ENCODE measurements around the gene CDK8. TPM values are rescaled to one million over a fixed set of nuclear protein-coding genes. Genes with fewer than 3 reads are reported as not detected.

The CDK8 gene
- total and polyA plus RNA-seq, 2 experiments from 2014 or later, result 13.6 to 24.0 TPM

DNA sequence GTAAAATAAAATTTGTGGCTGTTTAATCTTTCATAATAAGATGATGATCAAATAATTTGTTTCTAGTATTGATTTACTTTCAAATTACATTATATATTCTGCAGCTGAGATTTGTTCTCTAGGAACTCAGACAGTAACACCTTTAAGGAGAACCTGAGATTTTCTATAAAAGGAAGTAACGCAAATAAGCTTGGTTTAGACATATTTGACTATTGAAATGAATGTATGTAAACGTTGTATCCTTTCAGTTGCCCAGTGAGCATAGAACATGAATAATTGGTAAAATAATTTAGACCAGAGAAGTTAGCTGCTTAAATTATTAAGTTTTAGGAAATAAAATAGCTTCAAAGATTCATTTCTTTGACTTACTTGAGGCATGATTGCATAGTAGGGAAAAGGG is 3.1 kb downstream of the CDK8 start:
- Histone ChIP-seq H3K27me3 (ENCODE audit: insufficient read depth) (no peaks in the 10 kb centered on the region), H3K4me3 (no peak overlapping the region), H3K9me2 (ENCODE audit: insufficient read depth) (no peaks in the 10 kb centered on the region), H3K79me2 (replicated peaks; ENCODE audit: insufficient read depth) (peaks cover 75% of the 10 kb centered on the region), H4K20me1 (replicated peaks; ENCODE audit: insufficient read depth) (peaks cover 52% of the 10 kb centered on the region), H3K27ac (ENCODE audit: low read depth) (no peak overlapping the region), H3K4me2 (0 out of 2 replicates have a peak overlapping the region, but pooled peaks have one; percentile 91), H3K4me1 (ENCODE audit: insufficient read depth) (peaks cover 19% of the 10 kb centered on the region), H2AFZ (no peak overlapping the region), H3K36me3 (ENCODE audit: insufficient read depth) (no peaks in the 10 kb centered on the region), H3F3A (replicated peaks; ENCODE audit: low read depth) (no peaks in the 10 kb centered on the region)
- Mint-ChIP-seq H3K27ac (no peak overlapping the region), H3K27me3 (ENCODE audit: insufficient read depth, low read depth, poor library complexity) (peaks cover 5% of the 10 kb centered on the region), H3K4me1 (peaks cover 19% of the 10 kb centered on the region; the same call in 2 of the 3 replicates), H3K36me3 (ENCODE audit: low read depth) (no peaks in the 10 kb centered on the region), H3K9me3 (no peaks in the 10 kb centered on the region), H3K4me3 (no peak overlapping the region)
- DNase-seq (ENCODE audit: low spot score), result no peak
- TF ChIP-seq, protein P1, sequence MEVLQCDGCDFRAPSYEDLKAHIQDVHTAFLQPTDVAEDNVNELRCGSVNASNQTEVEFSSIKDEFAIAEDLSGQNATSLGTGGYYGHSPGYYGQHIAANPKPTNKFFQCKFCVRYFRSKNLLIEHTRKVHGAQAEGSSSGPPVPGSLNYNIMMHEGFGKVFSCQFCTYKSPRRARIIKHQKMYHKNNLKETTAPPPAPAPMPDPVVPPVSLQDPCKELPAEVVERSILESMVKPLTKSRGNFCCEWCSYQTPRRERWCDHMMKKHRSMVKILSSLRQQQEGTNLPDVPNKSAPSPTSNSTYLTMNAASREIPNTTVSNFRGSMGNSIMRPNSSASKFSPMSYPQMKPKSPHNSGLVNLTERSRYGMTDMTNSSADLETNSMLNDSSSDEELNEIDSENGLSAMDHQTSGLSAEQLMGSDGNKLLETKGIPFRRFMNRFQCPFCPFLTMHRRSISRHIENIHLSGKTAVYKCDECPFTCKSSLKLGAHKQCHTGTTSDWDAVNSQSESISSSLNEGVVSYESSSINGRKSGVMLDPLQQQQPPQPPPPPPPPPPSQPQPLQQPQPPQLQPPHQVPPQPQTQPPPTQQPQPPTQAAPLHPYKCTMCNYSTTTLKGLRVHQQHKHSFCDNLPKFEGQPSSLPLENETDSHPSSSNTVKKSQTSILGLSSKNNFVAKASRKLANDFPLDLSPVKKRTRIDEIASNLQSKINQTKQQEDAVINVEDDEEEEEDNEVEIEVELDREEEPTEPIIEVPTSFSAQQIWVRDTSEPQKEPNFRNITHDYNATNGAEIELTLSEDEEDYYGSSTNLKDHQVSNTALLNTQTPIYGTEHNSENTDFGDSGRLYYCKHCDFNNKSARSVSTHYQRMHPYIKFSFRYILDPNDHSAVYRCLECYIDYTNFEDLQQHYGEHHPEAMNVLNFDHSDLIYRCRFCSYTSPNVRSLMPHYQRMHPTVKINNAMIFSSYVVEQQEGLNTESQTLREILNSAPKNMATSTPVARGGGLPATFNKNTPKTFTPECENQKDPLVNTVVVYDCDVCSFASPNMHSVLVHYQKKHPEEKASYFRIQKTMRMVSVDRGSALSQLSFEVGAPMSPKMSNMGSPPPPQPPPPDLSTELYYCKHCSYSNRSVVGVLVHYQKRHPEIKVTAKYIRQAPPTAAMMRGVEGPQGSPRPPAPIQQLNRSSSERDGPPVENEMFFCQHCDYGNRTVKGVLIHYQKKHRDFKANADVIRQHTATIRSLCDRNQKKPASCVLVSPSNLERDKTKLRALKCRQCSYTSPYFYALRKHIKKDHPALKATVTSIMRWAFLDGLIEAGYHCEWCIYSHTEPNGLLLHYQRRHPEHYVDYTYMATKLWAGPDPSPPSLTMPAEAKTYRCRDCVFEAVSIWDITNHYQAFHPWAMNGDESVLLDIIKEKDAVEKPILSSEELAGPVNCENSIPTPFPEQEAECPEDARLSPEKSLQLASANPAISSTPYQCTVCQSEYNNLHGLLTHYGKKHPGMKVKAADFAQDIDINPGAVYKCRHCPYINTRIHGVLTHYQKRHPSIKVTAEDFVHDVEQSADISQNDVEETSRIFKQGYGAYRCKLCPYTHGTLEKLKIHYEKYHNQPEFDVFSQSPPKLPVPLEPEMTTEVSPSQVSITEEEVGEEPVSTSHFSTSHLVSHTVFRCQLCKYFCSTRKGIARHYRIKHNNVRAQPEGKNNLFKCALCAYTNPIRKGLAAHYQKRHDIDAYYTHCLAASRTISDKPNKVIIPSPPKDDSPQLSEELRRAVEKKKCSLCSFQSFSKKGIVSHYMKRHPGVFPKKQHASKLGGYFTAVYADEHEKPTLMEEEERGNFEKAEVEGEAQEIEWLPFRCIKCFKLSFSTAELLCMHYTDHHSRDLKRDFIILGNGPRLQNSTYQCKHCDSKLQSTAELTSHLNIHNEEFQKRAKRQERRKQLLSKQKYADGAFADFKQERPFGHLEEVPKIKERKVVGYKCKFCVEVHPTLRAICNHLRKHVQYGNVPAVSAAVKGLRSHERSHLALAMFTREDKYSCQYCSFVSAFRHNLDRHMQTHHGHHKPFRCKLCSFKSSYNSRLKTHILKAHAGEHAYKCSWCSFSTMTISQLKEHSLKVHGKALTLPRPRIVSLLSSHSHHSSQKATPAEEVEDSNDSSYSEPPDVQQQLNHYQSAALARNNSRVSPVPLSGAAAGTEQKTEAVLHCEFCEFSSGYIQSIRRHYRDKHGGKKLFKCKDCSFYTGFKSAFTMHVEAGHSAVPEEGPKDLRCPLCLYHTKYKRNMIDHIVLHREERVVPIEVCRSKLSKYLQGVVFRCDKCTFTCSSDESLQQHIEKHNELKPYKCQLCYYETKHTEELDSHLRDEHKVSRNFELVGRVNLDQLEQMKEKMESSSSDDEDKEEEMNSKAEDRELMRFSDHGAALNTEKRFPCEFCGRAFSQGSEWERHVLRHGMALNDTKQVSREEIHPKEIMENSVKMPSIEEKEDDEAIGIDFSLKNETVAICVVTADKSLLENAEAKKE (CRISPR knock-in tag; IDR thresholded peaks at IDR 0.05), result no peak
- TF ChIP-seq ZNF114 (CRISPR knock-in tag; IDR thresholded peaks at IDR 0.05) (no peak), JUNB (IDR thresholded peaks at IDR 0.05; ENCODE audit: unreplicated experiment) (no peak), CREB1 (CRISPR knock-in tag; IDR thresholded peaks at IDR 0.05; ENCODE audit: low read depth) (no peak), EZH2 (IDR thresholded peaks at IDR 0.05; ENCODE audit: low read depth, unreplicated experiment) (no peak), POLR2AphosphoS5 (IDR thresholded peaks at IDR 0.05; ENCODE audit: low read depth) (no peak)
- ATAC-seq, result no peak

DNA sequence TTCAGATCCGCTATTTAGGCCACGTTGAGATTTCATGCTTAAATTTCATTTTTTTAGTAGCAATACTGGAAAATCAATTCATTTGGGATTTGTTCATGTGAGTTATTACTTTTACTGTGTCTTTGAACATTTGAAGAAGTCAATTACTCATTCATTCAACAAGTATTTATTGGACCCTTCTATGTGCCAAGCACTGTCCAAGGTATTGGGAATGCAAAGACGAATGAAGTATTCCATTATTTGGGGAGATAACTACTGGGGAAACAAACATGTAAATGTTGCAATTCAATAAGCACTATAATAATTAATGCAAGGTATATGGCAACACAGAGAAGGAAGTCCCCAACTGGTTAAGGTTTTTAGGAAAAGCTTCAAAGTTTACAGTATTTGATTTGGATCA is 5.7 kb downstream of the CDK8 start:
- no peaks in the 10 kb centered on the region for H3F3A ChIP-seq (replicated peaks; ENCODE audit: low read depth)
- H4K20me1 ChIP-seq (replicated peaks; ENCODE audit: insufficient read depth), result peaks cover 60% of the 10 kb centered on the region
- peaks cover 19% of the 10 kb centered on the region for H3K4me1 ChIP-seq (ENCODE audit: insufficient read depth)
- no peaks in the 10 kb centered on the region for H3K27me3 Mint-ChIP-seq (ENCODE audit: insufficient read depth, low read depth, poor library complexity)
- H3K36me3 ChIP-seq (ENCODE audit: insufficient read depth), result no peaks in the 10 kb centered on the region
- no peak overlapping the region for H2AFZ ChIP-seq
- no peak for DNase-seq (ENCODE audit: low spot score)
- H3K4me2 ChIP-seq, result no peak overlapping the region
- no peaks in the 10 kb centered on the region for H3K27me3 ChIP-seq (ENCODE audit: insufficient read depth)
- no peak overlapping the region for H3K27ac Mint-ChIP-seq
- no peaks in the 10 kb centered on the region; the same call in 2 of the 3 replicates for H3K9me3 Mint-ChIP-seq
- no peak for ATAC-seq
- no peak overlapping the region for H3K27ac ChIP-seq (ENCODE audit: low read depth)
- H3K4me3 Mint-ChIP-seq, result no peak overlapping the region
- peaks cover 19% of the 10 kb centered on the region; the same call in 2 of the 3 replicates for H3K4me1 Mint-ChIP-seq
- TF ChIP-seq, protein P2, sequence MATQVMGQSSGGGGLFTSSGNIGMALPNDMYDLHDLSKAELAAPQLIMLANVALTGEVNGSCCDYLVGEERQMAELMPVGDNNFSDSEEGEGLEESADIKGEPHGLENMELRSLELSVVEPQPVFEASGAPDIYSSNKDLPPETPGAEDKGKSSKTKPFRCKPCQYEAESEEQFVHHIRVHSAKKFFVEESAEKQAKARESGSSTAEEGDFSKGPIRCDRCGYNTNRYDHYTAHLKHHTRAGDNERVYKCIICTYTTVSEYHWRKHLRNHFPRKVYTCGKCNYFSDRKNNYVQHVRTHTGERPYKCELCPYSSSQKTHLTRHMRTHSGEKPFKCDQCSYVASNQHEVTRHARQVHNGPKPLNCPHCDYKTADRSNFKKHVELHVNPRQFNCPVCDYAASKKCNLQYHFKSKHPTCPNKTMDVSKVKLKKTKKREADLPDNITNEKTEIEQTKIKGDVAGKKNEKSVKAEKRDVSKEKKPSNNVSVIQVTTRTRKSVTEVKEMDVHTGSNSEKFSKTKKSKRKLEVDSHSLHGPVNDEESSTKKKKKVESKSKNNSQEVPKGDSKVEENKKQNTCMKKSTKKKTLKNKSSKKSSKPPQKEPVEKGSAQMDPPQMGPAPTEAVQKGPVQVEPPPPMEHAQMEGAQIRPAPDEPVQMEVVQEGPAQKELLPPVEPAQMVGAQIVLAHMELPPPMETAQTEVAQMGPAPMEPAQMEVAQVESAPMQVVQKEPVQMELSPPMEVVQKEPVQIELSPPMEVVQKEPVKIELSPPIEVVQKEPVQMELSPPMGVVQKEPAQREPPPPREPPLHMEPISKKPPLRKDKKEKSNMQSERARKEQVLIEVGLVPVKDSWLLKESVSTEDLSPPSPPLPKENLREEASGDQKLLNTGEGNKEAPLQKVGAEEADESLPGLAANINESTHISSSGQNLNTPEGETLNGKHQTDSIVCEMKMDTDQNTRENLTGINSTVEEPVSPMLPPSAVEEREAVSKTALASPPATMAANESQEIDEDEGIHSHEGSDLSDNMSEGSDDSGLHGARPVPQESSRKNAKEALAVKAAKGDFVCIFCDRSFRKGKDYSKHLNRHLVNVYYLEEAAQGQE (IDR thresholded peaks at IDR 0.05; ENCODE audit: unreplicated experiment), result peak; percentile 32
- no peak for TF ChIP-seq ZNF114 (CRISPR knock-in tag; IDR thresholded peaks at IDR 0.05)
- peaks cover 100% of the 10 kb centered on the region for H3K79me2 ChIP-seq (replicated peaks; ENCODE audit: insufficient read depth)
- H3K36me3 Mint-ChIP-seq (ENCODE audit: low read depth), result no peaks in the 10 kb centered on the region
- no peaks in the 10 kb centered on the region for H3K9me2 ChIP-seq (ENCODE audit: insufficient read depth)
- no peak overlapping the region for H3K4me3 ChIP-seq

Data from GM23338 (cell line).